Vagina (tissue), 2 donors: Measurements from ENCODE around the gene IMPG2.

Experiments
- POLR2A ChIP-seq, 2 donors: fragments of 450-650 bp; IDR thresholded peaks; one replicate each; pipeline ENCODE4 v1.6.1; 2017; ENCODE audit warnings: antibody characterized with exemption in 2 of 2, mild to moderate bottlenecking in 2 of 2, moderate library complexity in 2 of 2
- TF ChIP-seq, protein P1 (sequence below), 3 experiments: fragments of 450-650 bp in 2 of 3; fragments of 200-600 bp in 1 of 3; sonication (generic) in 1 of 3; IDR thresholded peaks; one replicate each; pipeline ENCODE4 v1.5.1; 2017 to 2019; ENCODE audit warnings: antibody characterized with exemption in 3 of 3, mild to moderate bottlenecking in 2 of 3, moderate library complexity in 2 of 3

DNA sequence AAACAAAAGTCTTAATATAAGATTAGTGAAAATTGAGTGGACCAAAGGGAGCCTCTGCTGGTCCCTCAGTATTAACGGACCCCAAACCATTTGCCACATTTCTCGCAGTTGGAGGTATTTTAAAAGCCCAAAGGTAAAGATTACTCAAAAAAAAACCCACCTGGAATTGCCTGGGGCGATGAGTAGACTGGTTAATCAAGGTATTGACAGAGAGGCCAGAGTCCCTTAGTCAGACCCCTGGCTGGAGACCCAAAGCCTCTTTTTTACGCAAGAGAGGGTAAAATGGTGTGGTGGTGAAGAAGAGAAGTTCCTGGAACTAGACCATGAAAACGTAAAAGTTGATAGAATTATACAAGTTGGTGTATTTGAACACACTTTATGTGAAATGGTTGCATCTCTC is 137.2 kb downstream of the IMPG2 start:
- TF ChIP-seq, protein P1, sequence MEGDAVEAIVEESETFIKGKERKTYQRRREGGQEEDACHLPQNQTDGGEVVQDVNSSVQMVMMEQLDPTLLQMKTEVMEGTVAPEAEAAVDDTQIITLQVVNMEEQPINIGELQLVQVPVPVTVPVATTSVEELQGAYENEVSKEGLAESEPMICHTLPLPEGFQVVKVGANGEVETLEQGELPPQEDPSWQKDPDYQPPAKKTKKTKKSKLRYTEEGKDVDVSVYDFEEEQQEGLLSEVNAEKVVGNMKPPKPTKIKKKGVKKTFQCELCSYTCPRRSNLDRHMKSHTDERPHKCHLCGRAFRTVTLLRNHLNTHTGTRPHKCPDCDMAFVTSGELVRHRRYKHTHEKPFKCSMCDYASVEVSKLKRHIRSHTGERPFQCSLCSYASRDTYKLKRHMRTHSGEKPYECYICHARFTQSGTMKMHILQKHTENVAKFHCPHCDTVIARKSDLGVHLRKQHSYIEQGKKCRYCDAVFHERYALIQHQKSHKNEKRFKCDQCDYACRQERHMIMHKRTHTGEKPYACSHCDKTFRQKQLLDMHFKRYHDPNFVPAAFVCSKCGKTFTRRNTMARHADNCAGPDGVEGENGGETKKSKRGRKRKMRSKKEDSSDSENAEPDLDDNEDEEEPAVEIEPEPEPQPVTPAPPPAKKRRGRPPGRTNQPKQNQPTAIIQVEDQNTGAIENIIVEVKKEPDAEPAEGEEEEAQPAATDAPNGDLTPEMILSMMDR (IDR thresholded peaks at IDR 0.05) = no peak
- TF ChIP-seq POLR2A (IDR thresholded peaks at IDR 0.05) = no peak
